Coronary artery (tissue), 2 donors: ENCODE results near the gene RSPH6A.
A peak's percentile ranks its signal among the peaks of the same experiment; 100 is the strongest.

Experiments used
- DNase-seq: peaks from one replicate; pipeline ENCODE4 v3.0.0-alpha.2; 2017; ENCODE audit warnings: low spot score
- H3K27ac ChIP-seq, 2 donors: fragments of 200-600 bp; sonication (generic); one replicate each; pipeline ENCODE4 v1.5.1; 2016 to 2019
- H3K4me3 ChIP-seq: fragments of 200-600 bp; sonication (generic); 2 replicates; pipeline ENCODE4 v1.5.1; 2016; ENCODE audit warnings: mild to moderate bottlenecking, moderate library complexity
- TF ChIP-seq, protein P1 (sequence below): fragments of 200-600 bp; sonication (generic); IDR thresholded peaks from one replicate; pipeline ENCODE4 v1.5.1; 2019; ENCODE audit warnings: antibody characterized with exemption

The RSPH6A gene

DNA sequence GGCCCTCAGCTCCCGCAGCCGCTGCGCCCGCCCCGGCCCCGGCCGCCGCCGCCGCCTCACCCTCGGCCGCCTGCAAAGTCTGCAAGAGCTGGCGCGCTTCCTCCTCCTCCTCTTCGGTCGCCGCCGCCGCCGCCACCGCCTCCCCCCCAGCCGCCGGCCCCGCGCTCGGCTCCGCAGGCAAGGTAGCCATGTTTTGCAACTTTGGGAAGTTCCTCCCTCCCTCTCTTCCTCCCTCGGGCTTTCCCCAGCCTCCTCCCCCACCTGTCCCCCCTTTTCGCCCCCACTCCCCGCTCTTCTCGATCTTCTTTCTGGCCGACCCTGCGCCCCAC, 46.5 kb downstream of the RSPH6A start:
- TF ChIP-seq, protein P1, sequence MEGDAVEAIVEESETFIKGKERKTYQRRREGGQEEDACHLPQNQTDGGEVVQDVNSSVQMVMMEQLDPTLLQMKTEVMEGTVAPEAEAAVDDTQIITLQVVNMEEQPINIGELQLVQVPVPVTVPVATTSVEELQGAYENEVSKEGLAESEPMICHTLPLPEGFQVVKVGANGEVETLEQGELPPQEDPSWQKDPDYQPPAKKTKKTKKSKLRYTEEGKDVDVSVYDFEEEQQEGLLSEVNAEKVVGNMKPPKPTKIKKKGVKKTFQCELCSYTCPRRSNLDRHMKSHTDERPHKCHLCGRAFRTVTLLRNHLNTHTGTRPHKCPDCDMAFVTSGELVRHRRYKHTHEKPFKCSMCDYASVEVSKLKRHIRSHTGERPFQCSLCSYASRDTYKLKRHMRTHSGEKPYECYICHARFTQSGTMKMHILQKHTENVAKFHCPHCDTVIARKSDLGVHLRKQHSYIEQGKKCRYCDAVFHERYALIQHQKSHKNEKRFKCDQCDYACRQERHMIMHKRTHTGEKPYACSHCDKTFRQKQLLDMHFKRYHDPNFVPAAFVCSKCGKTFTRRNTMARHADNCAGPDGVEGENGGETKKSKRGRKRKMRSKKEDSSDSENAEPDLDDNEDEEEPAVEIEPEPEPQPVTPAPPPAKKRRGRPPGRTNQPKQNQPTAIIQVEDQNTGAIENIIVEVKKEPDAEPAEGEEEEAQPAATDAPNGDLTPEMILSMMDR = no peak
- peak overlapping the region; percentile 93 to 98 for H3K27ac ChIP-seq
- DNase-seq = no peak
- H3K4me3 ChIP-seq = peak overlapping the region; percentile 87

DNA sequence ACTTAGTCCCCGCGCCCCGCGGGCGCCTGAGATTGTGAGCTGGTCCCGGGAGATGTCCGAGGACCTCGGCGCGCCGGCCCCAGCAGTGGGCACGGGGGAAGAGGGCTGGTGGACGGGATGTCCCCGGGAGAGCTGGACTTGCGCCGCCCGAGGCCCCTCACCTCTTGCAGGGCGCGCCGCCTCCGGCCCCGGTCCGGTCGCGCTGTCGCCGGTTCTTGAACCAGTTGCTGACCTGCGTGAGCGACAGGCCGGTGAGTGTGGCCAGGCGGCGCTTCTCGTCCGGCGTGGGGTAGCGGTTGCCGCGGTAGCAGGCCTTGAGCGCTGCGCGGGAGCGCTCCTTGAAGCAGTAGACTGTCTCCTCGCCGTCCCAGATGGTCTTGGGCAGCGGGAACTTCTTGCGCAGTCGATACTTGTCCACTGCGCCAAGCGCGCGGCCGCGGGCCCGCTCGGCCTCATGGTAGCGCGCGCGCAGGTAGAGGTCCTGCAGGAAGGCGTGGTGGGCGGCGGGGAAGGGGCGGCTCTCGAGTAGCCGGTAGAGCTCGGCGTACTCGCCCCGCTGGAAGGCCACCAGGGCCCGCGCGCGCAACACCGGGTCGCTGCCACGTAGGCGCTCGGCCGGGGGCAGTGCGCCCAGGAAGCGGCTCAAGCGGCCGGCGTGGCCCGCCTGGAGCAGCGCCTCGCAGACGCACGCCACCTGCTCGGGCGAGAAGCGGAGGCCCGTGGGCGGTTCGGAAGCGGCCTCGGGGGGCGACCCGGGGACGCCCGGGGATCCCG, 47.0 kb downstream of the RSPH6A start:
- Histone ChIP-seq H3K4me3 (peak overlapping the region; percentile 87), H3K27ac (peak overlapping the region; percentile 93 to 98)
- no peak for DNase-seq
- TF ChIP-seq, protein P1 = no peak

DNA sequence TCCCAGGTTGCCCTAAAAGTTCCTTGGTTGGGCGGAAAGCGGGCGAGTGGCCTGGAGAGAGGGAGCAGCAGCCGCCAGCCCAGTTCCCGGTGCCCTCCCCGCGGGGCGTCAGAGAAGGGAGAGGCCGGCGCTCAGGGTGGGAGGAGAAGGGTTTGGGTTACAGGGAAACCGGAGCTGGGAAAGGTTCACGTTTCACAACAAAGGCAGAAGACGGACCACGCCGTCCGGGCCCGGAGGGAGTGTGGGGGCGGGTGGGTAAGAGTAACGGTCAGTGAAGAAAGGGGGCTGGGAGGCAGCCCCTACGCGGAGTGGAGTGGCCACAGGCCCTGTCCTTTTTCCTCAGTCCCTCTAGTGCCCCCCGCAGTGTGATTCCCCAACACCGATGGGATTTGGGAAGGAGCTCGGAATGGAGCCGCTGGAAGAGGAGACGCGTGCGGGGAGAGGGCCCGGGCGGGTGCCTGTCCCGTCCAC, 47.7 kb downstream of the RSPH6A start:
- peak; percentile 93 for DNase-seq
- peak overlapping the region; percentile 93 to 98 for H3K27ac ChIP-seq
- peak overlapping the region; percentile 87 for H3K4me3 ChIP-seq
- TF ChIP-seq, protein P1 = no peak

DNA sequence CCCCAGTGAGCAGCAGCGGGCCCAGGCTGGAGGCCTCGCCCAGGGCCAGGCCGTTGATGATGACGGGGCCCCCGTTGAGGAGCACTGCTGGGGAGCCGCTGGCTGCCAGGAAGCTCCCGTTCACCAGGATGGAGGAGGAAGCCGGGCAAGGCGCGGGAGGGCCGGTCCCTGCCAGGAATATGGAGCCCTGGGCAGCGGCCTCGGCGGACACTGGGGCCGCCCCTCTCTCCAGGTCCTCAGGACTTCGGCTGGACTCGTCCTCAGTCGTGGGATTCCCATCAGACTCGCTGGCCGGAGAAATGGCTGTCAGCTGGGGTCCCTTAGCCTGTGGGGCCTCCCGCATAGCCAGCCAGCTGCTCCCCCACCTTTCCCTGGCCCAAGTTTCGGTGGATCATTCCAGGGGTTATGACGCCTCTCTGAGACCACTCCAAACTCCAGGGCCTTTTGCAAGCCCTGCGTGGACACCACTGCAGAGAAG, 48.2 kb downstream of the RSPH6A start:
- H3K4me3 ChIP-seq = peak overlapping the region; percentile 87
- TF ChIP-seq, protein P1 = no peak
- no peak for DNase-seq
- H3K27ac ChIP-seq = peak overlapping the region; percentile 93 to 98

DNA sequence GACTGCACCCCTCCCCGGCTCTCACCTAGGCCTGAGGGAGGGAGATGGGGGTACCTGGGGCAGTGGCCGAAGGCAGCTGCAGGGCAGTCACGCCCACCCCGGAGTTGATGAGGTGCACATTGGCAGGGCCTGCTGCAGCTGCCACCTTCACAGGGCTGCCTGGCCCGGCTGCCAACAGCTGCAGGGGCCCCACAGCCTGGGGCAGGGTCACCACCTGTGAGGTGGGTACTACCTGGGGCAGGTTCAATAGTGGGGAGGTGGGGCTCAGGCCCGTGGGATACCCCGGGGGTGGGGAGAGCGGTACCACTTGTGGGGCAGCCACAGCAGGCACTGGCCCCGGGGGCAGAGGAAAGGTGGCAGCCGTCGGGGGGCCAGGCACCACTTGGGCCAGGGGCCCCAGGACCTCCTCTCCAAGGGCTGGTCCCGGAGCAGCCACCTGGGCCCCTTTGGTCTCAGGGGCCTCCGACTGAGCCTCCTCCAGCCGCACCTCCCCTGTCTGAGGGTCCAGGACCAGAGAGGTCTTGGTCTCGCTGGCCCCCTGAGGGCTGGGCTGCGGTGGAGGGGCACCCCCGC, 48.7 kb downstream of the RSPH6A start:
- DNase-seq = no peak
- TF ChIP-seq, protein P1 = no peak
- Histone ChIP-seq H3K4me3 (peak overlapping the region; percentile 87), H3K27ac (peak overlapping the region; percentile 93 to 98)

DNA sequence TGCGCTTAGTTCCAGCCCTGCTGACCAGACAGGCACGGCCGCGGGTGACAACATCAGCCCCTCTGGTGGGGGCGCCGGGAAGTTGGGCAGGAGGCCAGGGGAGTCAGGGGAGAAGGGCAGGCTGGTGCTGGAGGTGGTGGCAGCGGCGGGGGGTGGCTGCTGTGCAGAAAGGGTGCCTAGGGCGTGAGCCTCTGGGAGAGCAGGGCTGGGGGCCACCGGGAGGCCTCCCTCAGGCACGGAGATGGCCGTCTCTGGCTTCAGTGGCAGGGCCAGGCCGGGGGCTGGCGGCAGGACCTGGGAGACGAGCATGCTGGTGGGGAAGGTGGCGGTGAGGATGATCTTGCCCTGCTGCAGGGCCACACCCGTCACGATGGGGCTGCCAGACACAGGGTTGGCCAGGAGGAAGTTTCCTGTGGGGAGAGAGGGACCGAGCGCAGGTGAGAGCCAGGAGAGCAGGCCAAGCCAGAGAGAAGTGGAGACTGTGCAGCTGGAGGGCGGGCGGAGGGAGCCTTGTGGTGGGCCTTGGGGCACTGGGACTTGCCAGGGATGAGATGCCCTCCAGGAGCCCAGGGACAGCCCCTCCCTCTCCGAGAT, 49.3 kb downstream of the RSPH6A start:
- TF ChIP-seq, protein P1 = no peak
- DNase-seq = no peak
- H3K4me3 ChIP-seq = peak overlapping the region; percentile 87
- peak overlapping the region; percentile 93 to 98 for H3K27ac ChIP-seq
